GM12878 (cell line): ENCODE results near the gene SEC11A. TPM values are rescaled to one million over a fixed set of nuclear protein-coding genes. Genes with fewer than 3 reads are reported as not detected.

Experiments used
- ATAC-seq: fragments of 200-7000 bp; cut with Tn5 transposase; 3 replicates; pipeline ENCODE4 v1.9.1; 2020; ENCODE audit warnings: mild to moderate bottlenecking, moderate library complexity
- BruUV-seq: library from RNA; stranded (reverse); fragments of 400-500 nt; replicated peaks from 2 replicates; lab custom pipeline; 2021; lab: Mats Ljungman, UMichigan
- CTCF ChIA-PET: fragments of 300-600 bp; sonication (Branson Sonifier 250); formaldehyde crosslinking; extraction: SDS; loops from one replicate; lab custom pipeline; 2021; ENCODE audit warnings: inconsistent platforms; lab: Yijun Ruan, JAX
- POLR2A ChIA-PET: fragments of 350-600 bp; formaldehyde crosslinking; extraction: SDS; loops from one replicate; lab custom pipeline; 2021; ENCODE audit warnings: inconsistent platforms; lab: Charles Lee
- RAD21 ChIA-PET: fragments of 300-600 bp; sonication (Branson Sonifier 250); formaldehyde crosslinking; loops from one replicate; lab custom pipeline; 2023; ENCODE audit warnings: antibody characterized with exemption; ENCODE audit not compliant: unreplicated experiment; lab: Charles Lee
- SMC1A ChIA-PET: fragments of 300-600 bp; sonication (Branson Sonifier 250); formaldehyde crosslinking; loops from one replicate; lab custom pipeline; 2023; ENCODE audit not compliant: unreplicated experiment, uncharacterized antibody; lab: Charles Lee
- DNase-seq: peaks from one replicate; pipeline ENCODE4 v3.0.0-alpha.2; 2011; ENCODE audit warnings: low read depth, low spot score
- FAIRE-seq: peaks from 3 replicates; lab custom pipeline; 2011; peaks lifted over from hg19 to GRCh38; lab: Jason Lieb, UNC
- H2AFZ ChIP-seq: 2 replicates; pipeline ENCODE4 v1.6.0; 2011; ENCODE audit warnings: low read depth, low read length, control low read depth; ENCODE audit not compliant: control insufficient read depth
- H3K27ac ChIP-seq: 2 replicates; pipeline ENCODE4 v1.5.1; 2011; ENCODE audit warnings: control low read depth; ENCODE audit not compliant: control insufficient read depth, insufficient read depth
- H3K27me3 ChIP-seq, 2 experiments: replicated peaks in 1 of 2; 2 replicates each; pipeline versions ENCODE4 v1.6.0 to v1.6.1; 2011; ENCODE audit warnings: low read length in 1 of 2; ENCODE audit not compliant: control insufficient read depth in 2 of 2, insufficient read depth in 2 of 2
- H3K36me3 ChIP-seq, 2 experiments: 2 replicates each; pipeline ENCODE4 v1.5.1; 2011; ENCODE audit warnings: low read length in 1 of 2; ENCODE audit not compliant: control insufficient read depth in 2 of 2, insufficient read depth in 2 of 2
- H3K4me1 ChIP-seq: 2 replicates; pipeline ENCODE4 v1.6.1; 2011; ENCODE audit warnings: mild to moderate bottlenecking, low read length, moderate library complexity, mixed read lengths; ENCODE audit not compliant: control insufficient read depth, insufficient read depth
- H3K4me2 ChIP-seq: 2 replicates; pipeline ENCODE4 v1.6.0; 2011; ENCODE audit warnings: control low read depth; ENCODE audit not compliant: control insufficient read depth, insufficient read depth
- H3K4me3 ChIP-seq: fragments of 200-600 bp; sonication (generic); 2 replicates; pipeline ENCODE4 v1.5.1; 2016
- H3K79me2 ChIP-seq: 2 replicates; pipeline ENCODE4 v1.6.0; 2011; ENCODE audit warnings: low read length; ENCODE audit not compliant: control insufficient read depth, insufficient read depth
- H3K9ac ChIP-seq: 2 replicates; pipeline ENCODE4 v1.8.0; 2011; ENCODE audit warnings: low read length, control low read depth, mixed read lengths; ENCODE audit not compliant: control insufficient read depth, insufficient read depth
- H3K9me3 ChIP-seq: replicated peaks from 3 replicates; pipeline ENCODE4 v1.5.1; 2011; ENCODE audit warnings: mild to moderate bottlenecking, low read length; ENCODE audit not compliant: control insufficient read depth, insufficient read depth
- H4K20me1 ChIP-seq: 2 replicates; pipeline ENCODE4 v1.6.0; 2011; ENCODE audit not compliant: control insufficient read depth, insufficient read depth
- EP300 ChIP-seq, 2 experiments: fragments of 150-350 bp in 1 of 2; IDR thresholded peaks; 2 replicates each; pipeline ENCODE4 v1.6.1; 2011 to 2012; ENCODE audit warnings: low read depth in 2 of 2, low read length in 2 of 2, borderline replicate concordance in 1 of 2, improper control_type of control experiment in 1 of 2, inconsistent platforms in 1 of 2; ENCODE audit not compliant: control insufficient read depth in 1 of 2
- RBBP5 ChIP-seq: fragments of 200-600 bp; sonication (generic); conservative IDR thresholded peaks from 2 replicates; pipeline ENCODE4 v1.6.1; 2016
- SMAD1 ChIP-seq: fragments of 450-650 bp; IDR thresholded peaks from 2 replicates; pipeline ENCODE4 v1.6.1; 2018; ENCODE audit warnings: mild to moderate bottlenecking, low read depth; ENCODE audit not compliant: partially characterized antibody
- SUZ12 ChIP-seq: fragments of 200-600 bp; sonication (generic); IDR thresholded peaks from one replicate; pipeline ENCODE4 v1.6.1; 2018; ENCODE audit warnings: antibody characterized with exemption, mild to moderate bottlenecking; ENCODE audit not compliant: unreplicated experiment
- TARDBP ChIP-seq: IDR thresholded peaks from 2 replicates; pipeline ENCODE4 v1.6.1; 2016; ENCODE audit warnings: borderline replicate concordance
- WGBS: methylation state at CpG from one replicate; pipeline ENCODE4 v1.1.6; 2016; ENCODE audit warnings: low lambda C conversion rate; ENCODE audit not compliant: insufficient replicate concordance, insufficient coverage; ENCODE audit errors: missing lambda C conversion rate; 5-methylcytosine and 5-hydroxymethylcytosine counted together
- in situ Hi-C: fragments of 300-500 bp; cut with MboI; formaldehyde crosslinking; loops from 9 replicates; pipeline ENCODE4 v1.14.3; 2018; ENCODE audit warnings: mixed read lengths
- intact Hi-C: fragments of 100-400 bp; cut with micrococcal nuclease; formaldehyde crosslinking; loops from one replicate; pipeline ENCODE4 v1.14.2; 2022; ENCODE audit not compliant: unreplicated experiment
- polyA plus RNA-seq, 11 experiments: library from polyadenylated mRNA; depleted of rRNA in 4 of 11; unstranded in 6 of 11; stranded (reverse) in 5 of 11; fragments of >200 nt; fragmentation: Nextera tagmentation in 4 of 11; fragmentation: Illumina TruSeq in 1 of 11; extraction: Ambion mirVana in 4 of 11; extraction: Trizol in 1 of 11; gene quantifications; 1 replicate in 1 of 11; 2 replicates in 10 of 11; pipeline versions ENCODE4 v1.2.1 to v1.2.3, GENCODE V29; 2011 to 2016; ENCODE audit warnings: inconsistent platforms in 2 of 11, missing spikeins in 2 of 11, low read depth in 1 of 11
- total RNA-seq, 4 experiments: library from RNA; depleted of rRNA in 3 of 4; stranded (reverse); fragments of >200 nt in 3 of 4; fragmentation: Illumina TruSeq in 1 of 4; extraction: Trizol in 1 of 4; gene quantifications; 2 replicates each; pipeline versions ENCODE4 v1.2.1 to v1.2.3, GENCODE V29; 2013 to 2021
- TF ChIP-seq, protein P1 (sequence below): IDR thresholded peaks from 2 replicates; pipeline ENCODE4 v1.6.1; 2011; ENCODE audit warnings: borderline replicate concordance, low read depth, mild to moderate bottlenecking, moderate library complexity, low read length; ENCODE audit not compliant: insufficient read depth, poor library complexity, severe bottlenecking

The SEC11A gene
- total and polyA plus RNA-seq, 10 of the 15 experiments (the other 5 are each of a cell fraction or from before 2014, with no cell fraction given): 99.2 to 159 (median 143) TPM

DNA sequence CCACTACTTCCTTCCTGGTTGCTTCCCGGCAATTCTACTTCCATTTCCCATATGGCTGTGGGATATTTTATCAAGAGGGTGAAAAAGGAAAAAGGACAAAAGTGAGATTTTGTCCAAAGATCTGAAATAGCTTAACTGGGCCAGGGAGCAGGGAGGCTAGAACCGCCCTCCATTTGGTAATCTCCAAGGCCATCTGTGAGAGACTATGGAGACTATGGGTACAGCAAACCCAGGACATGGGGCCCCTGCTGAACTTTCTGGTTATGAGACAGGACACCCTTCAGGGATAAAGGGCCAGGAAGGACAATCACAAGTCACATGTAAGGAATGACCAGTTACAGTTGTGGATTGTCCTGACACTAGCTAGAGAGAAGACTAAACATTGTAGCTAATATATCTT is 90.8 kb downstream of the SEC11A start:
- Histone ChIP-seq H3K79me2 (no peaks in the 10 kb centered on the region), H3K27ac (no peak overlapping the region), H3K9me3 (peaks cover 25% of the 10 kb centered on the region), H3K27me3 (no peaks in the 10 kb centered on the region), H3K9ac (no peak overlapping the region), H4K20me1 (no peaks in the 10 kb centered on the region), H3K4me1 (no peaks in the 10 kb centered on the region), H3K4me2 (no peak overlapping the region), H2AFZ (no peak overlapping the region), H3K36me3 (peaks cover 1 to 10% of the 10 kb centered on the region in 2 experiments)
- intact Hi-C loops: no loop called here
- RAD21 ChIA-PET: interaction anchor here (1.0 kb wide), 1 partner anchor 29 kb away, joined by 3 read pairs; the partner anchor contains the start of gene WDR73
- no peak for ATAC-seq
- BruUV-seq: no TSS peak
- POLR2A ChIA-PET: interaction anchor here (0.5 to 0.6 kb wide), 2 partner anchors 11 to 1638 kb away, joined by 3 to 4 read pairs; no protein-coding TSS in a partner anchor
- CTCF ChIA-PET: interaction anchor here (1.6 to 1.9 kb wide), 2 partner anchors 54 to 220 kb away, joined by 5 to 6 read pairs; no protein-coding TSS in a partner anchor
- DNase-seq: no peak
- FAIRE-seq: no peak
- WGBS: 89% methylated on average over 2 of the region's 2 CpGs
- in situ Hi-C loops: no loop called here
- SMC1A ChIA-PET: interaction anchor here (1.3 kb wide), 1 partner anchor 10 kb away, joined by 3 read pairs; no protein-coding TSS in a partner anchor
- TF ChIP-seq SMAD1 (no peak), RBBP5 (no peak), SUZ12 (no peak), EP300 (IDR thresholded peaks at IDR 0.05; ENCODE audit: borderline replicate concordance in 1 of 2, control insufficient read depth in 1 of 2, low read depth in 2 of 2, low read length in 2 of 2) (no peak), TARDBP (no peak)
- TF ChIP-seq, protein P1, sequence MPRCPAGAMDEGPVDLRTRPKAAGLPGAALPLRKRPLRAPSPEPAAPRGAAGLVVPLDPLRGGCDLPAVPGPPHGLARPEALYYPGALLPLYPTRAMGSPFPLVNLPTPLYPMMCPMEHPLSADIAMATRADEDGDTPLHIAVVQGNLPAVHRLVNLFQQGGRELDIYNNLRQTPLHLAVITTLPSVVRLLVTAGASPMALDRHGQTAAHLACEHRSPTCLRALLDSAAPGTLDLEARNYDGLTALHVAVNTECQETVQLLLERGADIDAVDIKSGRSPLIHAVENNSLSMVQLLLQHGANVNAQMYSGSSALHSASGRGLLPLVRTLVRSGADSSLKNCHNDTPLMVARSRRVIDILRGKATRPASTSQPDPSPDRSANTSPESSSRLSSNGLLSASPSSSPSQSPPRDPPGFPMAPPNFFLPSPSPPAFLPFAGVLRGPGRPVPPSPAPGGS: no peak
- TF ChIP-seq, all 136 proteins: peak for 0
- no peak overlapping the region for H3K4me3 ChIP-seq
